HFFc6 (cell line): ENCODE results near the gene TMEM203. TPM values are rescaled to one million over a fixed set of nuclear protein-coding genes. Genes with fewer than 3 reads are reported as not detected.

Experiments
- DNase-seq: peaks from one replicate; pipeline ENCODE4 v3.0.0-alpha.2; 2018
- H3K27ac Mint-ChIP-seq: 2 replicates; pipeline ENCODE4 v1.8.0; 2020; ENCODE audit warnings: mild to moderate bottlenecking, mixed read lengths
- H3K27me3 Mint-ChIP-seq: 2 replicates; pipeline ENCODE4 v1.8.0; 2021; ENCODE audit warnings: mild to moderate bottlenecking, moderate library complexity, mixed read lengths; ENCODE audit not compliant: insufficient read depth
- H3K36me3 Mint-ChIP-seq: 2 replicates; pipeline ENCODE4 v1.8.0; 2021; ENCODE audit warnings: low read depth, mixed read lengths
- H3K4me1 Mint-ChIP-seq: 2 replicates; pipeline ENCODE4 v1.8.0; 2020; ENCODE audit warnings: low read depth, mixed read lengths
- H3K4me3 Mint-ChIP-seq: 2 replicates; pipeline ENCODE4 v1.8.0; 2020; ENCODE audit warnings: mild to moderate bottlenecking, moderate library complexity, mixed read lengths
- H3K9me3 Mint-ChIP-seq: 2 replicates; pipeline ENCODE4 v1.8.0; 2020; ENCODE audit warnings: mild to moderate bottlenecking, mixed read lengths
- total RNA-seq, 6 experiments: library from RNA; stranded (reverse); fragmentation: NEBNext Ultra II Directional; extraction: Animal tissue kit (Norgen Biotek cat#: 25700); gene quantifications; 2 replicates in 1 of 6; 3 replicates in 5 of 6; pipeline ENCODE4 v1.2.3, GENCODE V29; 2021
- TF ChIP-seq, protein P1 (sequence below): fragments of 200-600 bp; sonication (generic); IDR thresholded peaks from 2 replicates; pipeline ENCODE4 v1.5.0; 2021; ENCODE audit warnings: antibody characterized with exemption, mild to moderate bottlenecking

TMEM203 gene
- total RNA-seq, 6 experiments from 2014 or later: 38.7 to 47.4 (median 40.1) TPM

- Mint-ChIP-seq H3K36me3 (no peaks in the 10 kb centered on the region), H3K4me3 (no peak overlapping the region)
Observed at GRCh38 chr9:137195525-137196220, 9.8 kb downstream of the TMEM203 start.

DNA sequence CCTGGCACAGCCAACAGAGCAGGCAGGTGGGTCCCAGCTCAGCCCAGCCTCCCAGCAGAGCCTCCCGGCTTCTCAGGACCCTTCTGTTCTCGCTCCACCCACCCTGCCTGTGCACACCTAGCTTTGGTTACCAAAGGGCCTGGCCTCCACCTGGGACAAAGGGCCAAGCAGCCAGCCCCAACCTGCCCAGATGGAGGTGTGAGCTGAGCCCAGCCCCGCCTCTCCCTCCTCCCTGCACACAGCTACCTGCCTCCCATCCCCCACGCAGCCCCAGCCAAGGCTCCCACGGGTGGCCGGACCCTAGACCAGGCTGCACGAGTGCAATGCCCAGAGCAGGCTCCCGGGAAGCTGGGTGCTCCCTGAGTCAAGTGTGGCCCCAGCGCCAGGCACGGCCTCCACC lies 10.5 kb downstream of the TMEM203 start:
- peaks cover 16% of the 10 kb centered on the region for H3K4me1 Mint-ChIP-seq
- peaks cover 1% of the 10 kb centered on the region; the same call in 1 of the 2 replicates for H3K27me3 Mint-ChIP-seq
- H3K36me3 Mint-ChIP-seq: no peaks in the 10 kb centered on the region
- no peak for DNase-seq
- TF ChIP-seq, protein P1, sequence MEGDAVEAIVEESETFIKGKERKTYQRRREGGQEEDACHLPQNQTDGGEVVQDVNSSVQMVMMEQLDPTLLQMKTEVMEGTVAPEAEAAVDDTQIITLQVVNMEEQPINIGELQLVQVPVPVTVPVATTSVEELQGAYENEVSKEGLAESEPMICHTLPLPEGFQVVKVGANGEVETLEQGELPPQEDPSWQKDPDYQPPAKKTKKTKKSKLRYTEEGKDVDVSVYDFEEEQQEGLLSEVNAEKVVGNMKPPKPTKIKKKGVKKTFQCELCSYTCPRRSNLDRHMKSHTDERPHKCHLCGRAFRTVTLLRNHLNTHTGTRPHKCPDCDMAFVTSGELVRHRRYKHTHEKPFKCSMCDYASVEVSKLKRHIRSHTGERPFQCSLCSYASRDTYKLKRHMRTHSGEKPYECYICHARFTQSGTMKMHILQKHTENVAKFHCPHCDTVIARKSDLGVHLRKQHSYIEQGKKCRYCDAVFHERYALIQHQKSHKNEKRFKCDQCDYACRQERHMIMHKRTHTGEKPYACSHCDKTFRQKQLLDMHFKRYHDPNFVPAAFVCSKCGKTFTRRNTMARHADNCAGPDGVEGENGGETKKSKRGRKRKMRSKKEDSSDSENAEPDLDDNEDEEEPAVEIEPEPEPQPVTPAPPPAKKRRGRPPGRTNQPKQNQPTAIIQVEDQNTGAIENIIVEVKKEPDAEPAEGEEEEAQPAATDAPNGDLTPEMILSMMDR: no peak
- H3K4me3 Mint-ChIP-seq: no peak overlapping the region
- no peak overlapping the region for H3K27ac Mint-ChIP-seq
- no peaks in the 10 kb centered on the region for H3K9me3 Mint-ChIP-seq

More at GRCh38 chr9:137195525-137196220, 9.8 kb downstream of the TMEM203 start:
- DNase-seq: no peak
- Mint-ChIP-seq H3K27ac (no peak overlapping the region), H3K27me3 (peaks cover 1% of the 10 kb centered on the region; the same call in 1 of the 2 replicates), H3K9me3 (no peaks in the 10 kb centered on the region), H3K4me1 (peaks cover 13% of the 10 kb centered on the region)
- TF ChIP-seq, protein P1: no peak

DNA sequence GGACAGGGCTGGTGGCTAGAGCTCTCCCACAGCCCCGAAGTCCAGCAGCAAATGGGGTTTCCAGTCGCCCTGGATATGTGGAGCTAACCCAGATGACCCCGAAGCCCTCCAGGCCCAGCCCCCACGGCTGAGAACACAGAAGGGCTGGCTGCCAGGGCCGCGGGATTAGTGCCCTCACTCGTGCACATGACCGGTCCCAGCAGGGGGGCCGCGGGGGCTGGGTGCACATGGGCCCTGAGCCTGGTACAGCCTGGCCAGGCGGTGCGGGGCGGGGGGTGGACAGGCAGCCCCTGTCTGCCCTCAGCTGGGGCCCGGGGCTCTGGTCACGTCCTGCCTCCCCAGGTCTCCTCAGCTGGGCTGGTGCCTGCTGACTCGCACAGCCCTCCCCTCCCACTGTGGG lies 11.1 kb downstream of the TMEM203 start:
- Mint-ChIP-seq H3K36me3 (no peaks in the 10 kb centered on the region; the same call in 1 of the 2 replicates), H3K27ac (no peak overlapping the region), H3K9me3 (no peaks in the 10 kb centered on the region), H3K27me3 (peaks cover 1% of the 10 kb centered on the region; the same call in 1 of the 2 replicates), H3K4me3 (no peak overlapping the region), H3K4me1 (peaks cover 20% of the 10 kb centered on the region)
- DNase-seq: no peak
- TF ChIP-seq, protein P1: no peak

DNA sequence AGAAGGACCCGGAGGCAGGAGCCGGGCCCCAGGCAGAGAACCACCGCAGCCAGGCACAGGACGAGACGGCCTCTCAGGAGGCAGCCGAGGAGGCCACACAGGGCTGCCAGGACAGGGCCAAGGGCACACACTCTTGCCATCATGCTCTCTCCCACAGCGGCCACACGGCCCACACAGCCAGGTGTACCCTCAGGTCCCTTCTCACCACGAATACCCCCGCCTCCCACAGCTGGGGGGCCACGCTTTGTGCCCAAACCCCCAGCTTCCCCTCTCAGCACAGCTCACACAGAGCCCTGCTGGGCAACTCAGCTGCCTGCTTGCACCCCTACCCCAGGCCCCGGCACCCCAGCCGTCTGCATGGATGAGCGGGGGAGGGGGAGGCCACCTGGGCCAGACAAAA lies 11.7 kb downstream of the TMEM203 start:
- no peak overlapping the region for H3K4me3 Mint-ChIP-seq
- no peaks in the 10 kb centered on the region for H3K9me3 Mint-ChIP-seq
- H3K27me3 Mint-ChIP-seq: peaks cover 3% of the 10 kb centered on the region
- no peak for DNase-seq
- TF ChIP-seq, protein P1: no peak
- no peaks in the 10 kb centered on the region; the same call in none of the 2 replicates for H3K36me3 Mint-ChIP-seq
- peaks cover 23% of the 10 kb centered on the region for H3K4me1 Mint-ChIP-seq
- no peak overlapping the region for H3K27ac Mint-ChIP-seq

GRCh38 chr9:137192859-137193258 lies 12.6 kb downstream of the TMEM203 start:
- H3K4me1 Mint-ChIP-seq: peaks cover 16% of the 10 kb centered on the region
- no peaks in the 10 kb centered on the region; the same call in none of the 2 replicates for H3K36me3 Mint-ChIP-seq

More at GRCh38 chr9:137192859-137193258, 12.6 kb downstream of the TMEM203 start:
- TF ChIP-seq, protein P1: no peak
- Mint-ChIP-seq H3K4me3 (no peak overlapping the region), H3K9me3 (no peaks in the 10 kb centered on the region), H3K27ac (no peak overlapping the region), H3K27me3 (peaks cover 3% of the 10 kb centered on the region)
- no peak for DNase-seq
